ENCODE results near the gene PDLIM4.

Gene PDLIM4

GRCh38 chr5:132257131-132258101 is at the start of gene PDLIM4:
TSS of gene PDLIM4 (plus strand) at chr5:132257696. CDS start at chr5:132257735, 39 bp downstream.
- no peak for DNase-seq

GRCh38 chr5:132207778-132208177 is 49.7 kb upstream of the PDLIM4 start:
- DNase-seq, result no peak

GRCh38 chr5:132209131-132209530 is 48.4 kb upstream of the PDLIM4 start:
- no peak for DNase-seq

GRCh38 chr5:132209901-132210545 is 47.5 kb upstream of the PDLIM4 start:
- no peak for DNase-seq

- no peak for DNase-seq
These were observed 46.6 kb upstream of the PDLIM4 start for GRCh38 chr5:132210944-132211343.

- DNase-seq, result no peak
These were observed 45.7 kb upstream of the PDLIM4 start for GRCh38 chr5:132211787-132212186.

- no peak for DNase-seq
These were observed 43.8 kb upstream of the PDLIM4 start for GRCh38 chr5:132213666-132214065.

- DNase-seq, result no peak
These were observed 43.0 kb upstream of the PDLIM4 start for GRCh38 chr5:132214491-132214890.

GRCh38 chr5:132215329-132215728 is 42.2 kb upstream of the PDLIM4 start:
- DNase-seq, result no peak

- DNase-seq, result no peak
These were observed 39.2 kb upstream of the PDLIM4 start for GRCh38 chr5:132218321-132218720.

GRCh38 chr5:132219289-132219970 is 38.1 kb upstream of the PDLIM4 start:
- no peak for DNase-seq

- DNase-seq, result no peak
These were observed 37.5 kb upstream of the PDLIM4 start for GRCh38 chr5:132219981-132220380.

GRCh38 chr5:132220491-132220890 is 37.0 kb upstream of the PDLIM4 start:
- no peak for DNase-seq

GRCh38 chr5:132221781-132222648 is 35.5 kb upstream of the PDLIM4 start:
- no peak for DNase-seq

GRCh38 chr5:132222649-132223038 is 34.9 kb upstream of the PDLIM4 start:
- no peak for DNase-seq

- DNase-seq, result no peak
These were observed 33.6 kb upstream of the PDLIM4 start for GRCh38 chr5:132223861-132224260.

GRCh38 chr5:132224716-132225115 is 32.8 kb upstream of the PDLIM4 start:
- DNase-seq, result no peak

GRCh38 chr5:132225165-132226032 is 32.1 kb upstream of the PDLIM4 start:
- peak in 1 of 2 donors; percentile 38 for DNase-seq

GRCh38 chr5:132226516-132227234 is 30.8 kb upstream of the PDLIM4 start:
- DNase-seq, result no peak

GRCh38 chr5:132227235-132227484 is 30.3 kb upstream of the PDLIM4 start:
- no peak for DNase-seq

Measured in stimulated activated CD4-positive, alpha-beta T cell treated with anti-CD3 and anti-CD28 coated beads, Interleukin-2, amount 100 ng/mL, for 48 hours (primary cell).